ENCODE results near the gene C10orf90.
A peak's percentile ranks its signal among the peaks of the same experiment; 100 is the strongest.

Gene C10orf90

GRCh38 chr10:126665207-126665606 lies 5.3 kb downstream of the C10orf90 start:
- Histone ChIP-seq H4K20me1 (no peaks in the 10 kb centered on the region), H3K36me3 (no peaks in the 10 kb centered on the region), H3K27me3 (no peaks in the 10 kb centered on the region), H3K4me3 (no peak overlapping the region), H3K27ac (no peak overlapping the region), H3K4me1 (peaks cover 22 to 33% (median 27%) of the 10 kb centered on the region in 10 experiments), H3K4me2 (peak overlapping the region in 2 of 11 experiments; percentile 80 to 85; a peak in 3 of 22 replicates), H3K9ac (no peak overlapping the region), H3K9me3 (replicated peaks in 1 of 11) (no peaks in the 10 kb centered on the region)
- TF ChIP-seq Cebpa-rat (IDR thresholded peaks at IDR 0.05), result no peak

- no peaks in the 10 kb centered on the region for H3K9me3 ChIP-seq (replicated peaks in 1 of 11)
- H3K27me3 ChIP-seq, result no peaks in the 10 kb centered on the region
- peak overlapping the region in 8 of 11 experiments; percentile 2 to 79 (median 59); a peak in 10 of 22 replicates for H3K27ac ChIP-seq
- no peaks in the 10 kb centered on the region for H3K36me3 ChIP-seq
- no peak for TF ChIP-seq Cebpa-rat (IDR thresholded peaks at IDR 0.05)
- H3K4me1 ChIP-seq, result peaks cover 22 to 33% (median 27%) of the 10 kb centered on the region in 10 experiments
- H4K20me1 ChIP-seq, result no peaks in the 10 kb centered on the region
- H3K9ac ChIP-seq, result no peak overlapping the region
- H3K4me3 ChIP-seq, result peak overlapping the region in 1 of 10 experiments; percentile 7; a peak in 1 of 20 replicates
- peak overlapping the region; percentile 57 to 90 (median 76) for H3K4me2 ChIP-seq
These were observed 6.6 kb downstream of the C10orf90 start for GRCh38 chr10:126663880-126664279.

DNA sequence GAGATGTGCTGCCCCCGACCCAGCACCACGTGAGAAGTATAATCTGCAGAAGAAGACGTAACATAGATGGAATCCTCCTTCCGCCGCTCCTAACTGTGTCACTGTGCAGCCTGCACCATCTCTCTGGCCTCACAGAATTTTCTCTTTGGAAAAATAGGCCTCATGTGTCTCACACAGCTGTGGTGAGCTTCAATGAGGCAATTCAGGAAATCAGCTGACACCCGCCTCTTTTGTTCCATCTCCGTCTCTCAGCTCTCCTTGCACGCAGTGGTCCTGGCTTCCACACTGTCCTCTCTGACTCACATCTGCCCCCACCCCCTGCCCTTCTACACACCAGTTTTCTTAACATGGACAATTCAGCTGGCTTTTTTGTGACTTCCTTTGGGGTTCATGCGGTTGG lies 7.2 kb downstream of the C10orf90 start:
- peak in 7 of 11 experiments; percentile 17 to 62 (median 36); a peak in 7 of 22 replicates for TF ChIP-seq Cebpa-rat (IDR thresholded peaks at IDR 0.05)
- Histone ChIP-seq H3K4me1 (peaks cover 22 to 33% (median 27%) of the 10 kb centered on the region in 10 experiments), H3K4me3 (peak overlapping the region in 1 of 10 experiments; percentile 7; a peak in 2 of 20 replicates), H4K20me1 (no peaks in the 10 kb centered on the region), H3K4me2 (peak overlapping the region; percentile 57 to 90 (median 76)), H3K27me3 (no peaks in the 10 kb centered on the region), H3K9ac (peak overlapping the region; percentile 24 to 63 (median 38); a peak in 17 of 22 replicates), H3K36me3 (no peaks in the 10 kb centered on the region), H3K9me3 (replicated peaks in 1 of 11) (no peaks in the 10 kb centered on the region), H3K27ac (peak overlapping the region in 10 of 11 experiments; percentile 43 to 79 (median 59); a peak in 20 of 22 replicates)

GRCh38 chr10:126661841-126662515 lies 8.5 kb downstream of the C10orf90 start:
- no peak overlapping the region for H3K9ac ChIP-seq
- H3K27ac ChIP-seq, result peak overlapping the region in 5 of 11 experiments; percentile 54 to 79 (median 65); a peak in 8 of 22 replicates
- H3K4me1 ChIP-seq, result peaks cover 22 to 33% (median 27%) of the 10 kb centered on the region in 10 experiments

GRCh38 chr10:126661356-126661755 lies 9.1 kb downstream of the C10orf90 start:
- no peak for TF ChIP-seq Cebpa-rat (IDR thresholded peaks at IDR 0.05)
- Histone ChIP-seq H4K20me1 (no peaks in the 10 kb centered on the region), H3K4me1 (peaks cover 22 to 33% (median 27%) of the 10 kb centered on the region in 10 experiments), H3K27me3 (no peaks in the 10 kb centered on the region), H3K27ac (no peak overlapping the region), H3K4me3 (no peak overlapping the region), H3K36me3 (no peaks in the 10 kb centered on the region), H3K9me3 (replicated peaks in 1 of 11) (no peaks in the 10 kb centered on the region), H3K4me2 (no peak overlapping the region), H3K9ac (no peak overlapping the region)

More at GRCh38 chr10:126661841-126662515, 8.5 kb downstream of the C10orf90 start:
- Histone ChIP-seq H3K36me3 (no peaks in the 10 kb centered on the region), H3K9me3 (replicated peaks in 1 of 11) (no peaks in the 10 kb centered on the region), H4K20me1 (no peaks in the 10 kb centered on the region), H3K4me2 (peak overlapping the region; percentile 57 to 90 (median 76); a peak in 19 of 22 replicates), H3K4me3 (no peak overlapping the region), H3K27me3 (no peaks in the 10 kb centered on the region)
- no peak for TF ChIP-seq Cebpa-rat (IDR thresholded peaks at IDR 0.05)

DNA sequence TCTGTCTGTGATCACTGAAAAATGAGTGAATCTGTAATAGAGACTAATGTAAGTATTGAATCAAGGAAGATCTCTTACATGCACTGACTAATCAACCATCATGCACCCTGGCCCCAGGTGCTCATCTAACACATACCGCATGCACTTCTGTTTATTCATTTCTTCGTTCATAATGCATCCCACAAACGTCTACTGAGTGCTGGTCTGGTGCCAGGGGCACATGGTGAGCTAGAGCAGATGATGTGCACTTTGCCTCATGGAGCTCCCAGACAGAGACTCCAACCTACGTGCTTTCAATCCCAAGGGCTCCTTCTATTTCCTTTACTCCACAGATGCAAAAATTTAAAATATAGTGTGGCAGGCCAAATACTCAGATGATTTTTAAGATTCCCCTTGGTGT lies 10.7 kb downstream of the C10orf90 start:
- Histone ChIP-seq H3K4me1 (peaks cover 22 to 30% (median 26%) of the 10 kb centered on the region in 10 experiments), H3K4me3 (no peak overlapping the region), H3K27ac (no peak overlapping the region), H3K4me2 (no peak overlapping the region), H3K36me3 (no peaks in the 10 kb centered on the region), H3K27me3 (no peaks in the 10 kb centered on the region), H3K9me3 (replicated peaks in 1 of 11) (no peaks in the 10 kb centered on the region), H3K9ac (no peak overlapping the region), H4K20me1 (no peaks in the 10 kb centered on the region)
- TF ChIP-seq Cebpa-rat (IDR thresholded peaks at IDR 0.05), result no peak

DNA sequence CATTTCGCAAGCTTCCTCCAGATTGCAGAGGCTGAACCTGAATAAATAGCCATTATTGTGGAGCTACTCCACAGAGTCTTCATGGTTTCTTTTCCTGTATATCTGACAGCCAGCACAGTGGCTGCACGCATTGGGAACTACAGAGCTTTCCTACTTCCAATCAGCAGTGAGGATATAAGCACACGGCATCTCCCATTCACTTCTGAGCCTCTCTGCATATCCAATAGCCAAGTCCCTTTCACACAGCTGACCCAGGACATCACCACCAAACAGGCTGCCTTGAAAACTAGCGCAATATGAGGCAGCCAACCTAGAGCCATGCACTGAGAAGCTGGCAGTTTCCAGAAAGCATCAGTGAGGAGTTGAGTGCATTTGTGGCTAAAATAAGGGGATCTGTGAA lies 11.6 kb downstream of the C10orf90 start:
- Histone ChIP-seq H3K9ac (no peak overlapping the region), H3K4me1 (peaks cover 19 to 21% (median 19%) of the 10 kb centered on the region in 10 experiments), H3K27me3 (no peaks in the 10 kb centered on the region), H3K4me3 (no peak overlapping the region), H3K9me3 (replicated peaks in 1 of 11) (no peaks in the 10 kb centered on the region), H3K27ac (no peak overlapping the region), H4K20me1 (no peaks in the 10 kb centered on the region), H3K36me3 (no peaks in the 10 kb centered on the region), H3K4me2 (no peak overlapping the region)
- no peak for TF ChIP-seq Cebpa-rat (IDR thresholded peaks at IDR 0.05)

GRCh38 chr10:126654579-126654978 lies 15.9 kb downstream of the C10orf90 start:
- H3K4me2 ChIP-seq, result no peak overlapping the region
- no peak overlapping the region for H3K27ac ChIP-seq
- H3K4me1 ChIP-seq, result no peaks in the 10 kb centered on the region
- H3K9ac ChIP-seq, result no peak overlapping the region
- no peaks in the 10 kb centered on the region for H3K36me3 ChIP-seq
- no peaks in the 10 kb centered on the region for H4K20me1 ChIP-seq
- TF ChIP-seq Cebpa-rat (IDR thresholded peaks at IDR 0.05), result no peak
- H3K4me3 ChIP-seq, result no peak overlapping the region
- no peaks in the 10 kb centered on the region for H3K9me3 ChIP-seq (replicated peaks in 1 of 11)
- H3K27me3 ChIP-seq, result no peaks in the 10 kb centered on the region

- Histone ChIP-seq H4K20me1 (no peaks in the 10 kb centered on the region), H3K36me3 (no peaks in the 10 kb centered on the region), H3K27me3 (no peaks in the 10 kb centered on the region), H3K9me3 (replicated peaks in 1 of 11) (no peaks in the 10 kb centered on the region), H3K9ac (no peak overlapping the region), H3K4me2 (no peak overlapping the region), H3K27ac (no peak overlapping the region), H3K4me1 (no peaks in the 10 kb centered on the region), H3K4me3 (no peak overlapping the region)
- TF ChIP-seq Cebpa-rat (IDR thresholded peaks at IDR 0.05), result peak in 3 of 11 experiments; percentile 20 to 23 (median 22); a peak in 1 of 22 replicates
These were observed 19.0 kb downstream of the C10orf90 start for GRCh38 chr10:126651467-126651866.

DNA sequence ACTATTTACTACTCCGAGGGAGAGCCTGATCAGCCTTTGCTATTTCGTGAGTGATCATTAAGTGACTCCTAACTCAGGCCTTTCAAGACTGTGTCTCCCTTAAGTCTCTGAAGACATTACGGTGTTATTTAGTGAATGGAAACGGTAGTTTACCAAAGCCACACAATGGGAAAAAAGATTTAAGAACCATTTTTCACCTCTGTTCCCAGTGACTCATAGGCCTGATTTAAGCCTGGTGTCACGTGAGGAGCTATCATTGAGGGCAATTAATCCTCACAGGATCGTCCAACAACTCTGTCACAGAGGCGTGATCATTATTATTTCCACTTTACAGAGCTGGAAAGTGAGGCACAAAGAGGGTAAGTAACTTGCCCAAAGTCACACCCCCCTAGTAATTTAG lies 20.3 kb downstream of the C10orf90 start:
- Histone ChIP-seq H3K36me3 (no peaks in the 10 kb centered on the region), H3K27me3 (no peaks in the 10 kb centered on the region), H4K20me1 (no peaks in the 10 kb centered on the region), H3K4me3 (no peak overlapping the region), H3K9me3 (replicated peaks in 1 of 11) (no peaks in the 10 kb centered on the region), H3K27ac (no peak overlapping the region), H3K4me2 (no peak overlapping the region), H3K9ac (no peak overlapping the region), H3K4me1 (no peaks in the 10 kb centered on the region)
- no peak for TF ChIP-seq Cebpa-rat (IDR thresholded peaks at IDR 0.05)
